ENCODE data around the gene RAX2.

RAX2 gene

GRCh38 chr19:3737487-3738205 is 34.4 kb downstream of the RAX2 start:
- no peak overlapping the region for H3K27ac ChIP-seq
- H3K4me2 ChIP-seq: no peak overlapping the region
- peaks cover 7% of the 10 kb centered on the region; the same call in 1 of the 2 replicates for H3K4me1 ChIP-seq
- H3K4me3 ChIP-seq: no peak overlapping the region
- no peak overlapping the region for H3K9ac ChIP-seq
- TF ChIP-seq Cebpa-rat (IDR thresholded peaks at IDR 0.05): no peak
- H3K9me3 ChIP-seq: no peaks in the 10 kb centered on the region
- no peaks in the 10 kb centered on the region for H3K27me3 ChIP-seq
- H4K20me1 ChIP-seq: no peaks in the 10 kb centered on the region
- H3K36me3 ChIP-seq: no peaks in the 10 kb centered on the region

- Histone ChIP-seq H3K27ac (no peak overlapping the region), H3K4me1 (peaks cover 7% of the 10 kb centered on the region; the same call in 1 of the 2 replicates), H3K4me2 (no peak overlapping the region), H3K4me3 (no peak overlapping the region), H3K9ac (no peak overlapping the region), H3K9me3 (no peaks in the 10 kb centered on the region), H4K20me1 (no peaks in the 10 kb centered on the region), H3K36me3 (no peaks in the 10 kb centered on the region), H3K27me3 (no peaks in the 10 kb centered on the region)
- no peak for TF ChIP-seq Cebpa-rat (IDR thresholded peaks at IDR 0.05)
Observed at GRCh38 chr19:3736106-3736724, 35.8 kb downstream of the RAX2 start.

GRCh38 chr19:3734310-3734600 is 37.8 kb downstream of the RAX2 start:
- Histone ChIP-seq H4K20me1 (no peaks in the 10 kb centered on the region), H3K36me3 (no peaks in the 10 kb centered on the region)
- no peak for TF ChIP-seq Cebpa-rat (IDR thresholded peaks at IDR 0.05)

DNA sequence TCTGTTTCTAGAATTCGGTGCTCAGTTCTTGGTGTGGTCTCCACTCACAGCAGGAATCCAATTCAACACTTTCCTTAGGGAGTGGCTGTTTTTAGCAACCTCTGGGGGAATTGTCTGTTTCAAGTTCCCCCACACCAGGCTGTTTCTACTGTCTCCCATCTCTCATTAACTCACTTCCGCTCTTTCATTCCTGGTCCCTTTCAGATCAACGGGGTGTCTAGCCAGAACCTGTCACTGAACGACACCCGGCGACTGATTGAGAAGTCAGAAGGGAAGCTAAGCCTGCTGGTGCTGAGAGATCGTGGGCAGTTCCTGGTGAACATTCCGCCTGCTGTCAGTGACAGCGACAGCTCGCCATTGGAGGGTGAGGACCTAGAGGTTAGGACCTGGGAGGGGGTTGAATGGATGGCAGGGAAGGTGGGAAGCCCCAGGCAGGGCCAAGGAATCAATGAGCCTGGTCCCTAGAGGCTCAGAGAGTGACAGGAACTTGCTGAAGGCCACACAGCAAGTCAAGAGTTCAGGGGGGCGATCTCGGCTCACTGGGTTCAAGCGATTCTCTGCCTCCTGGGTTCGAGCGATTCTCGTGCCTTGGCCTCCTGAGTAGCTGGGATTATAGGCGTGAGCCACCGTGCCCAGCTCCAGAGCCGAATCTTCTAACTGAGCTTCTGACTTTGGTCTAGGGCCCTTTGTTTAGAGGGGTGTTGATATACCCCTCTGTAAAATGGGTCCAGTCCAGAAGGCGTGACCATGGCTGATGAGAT is 38.3 kb downstream of the RAX2 start:
- no peaks in the 10 kb centered on the region for H3K36me3 ChIP-seq
- H3K27ac ChIP-seq: no peak overlapping the region
- H3K4me2 ChIP-seq: no peak overlapping the region
- H4K20me1 ChIP-seq: no peaks in the 10 kb centered on the region
- H3K9me3 ChIP-seq: no peaks in the 10 kb centered on the region
- H3K4me1 ChIP-seq: peaks cover 7% of the 10 kb centered on the region; the same call in 1 of the 2 replicates
- no peak overlapping the region for H3K4me3 ChIP-seq
- no peak overlapping the region for H3K9ac ChIP-seq
- TF ChIP-seq Cebpa-rat (IDR thresholded peaks at IDR 0.05): no peak
- no peaks in the 10 kb centered on the region for H3K27me3 ChIP-seq

More at GRCh38 chr19:3734310-3734600, 37.8 kb downstream of the RAX2 start:
- Histone ChIP-seq H3K4me2 (no peak overlapping the region), H3K27me3 (no peaks in the 10 kb centered on the region), H3K4me3 (no peak overlapping the region), H3K4me1 (peaks cover 7% of the 10 kb centered on the region; the same call in 1 of the 2 replicates), H3K27ac (no peak overlapping the region), H3K9ac (no peak overlapping the region), H3K9me3 (no peaks in the 10 kb centered on the region)

DNA sequence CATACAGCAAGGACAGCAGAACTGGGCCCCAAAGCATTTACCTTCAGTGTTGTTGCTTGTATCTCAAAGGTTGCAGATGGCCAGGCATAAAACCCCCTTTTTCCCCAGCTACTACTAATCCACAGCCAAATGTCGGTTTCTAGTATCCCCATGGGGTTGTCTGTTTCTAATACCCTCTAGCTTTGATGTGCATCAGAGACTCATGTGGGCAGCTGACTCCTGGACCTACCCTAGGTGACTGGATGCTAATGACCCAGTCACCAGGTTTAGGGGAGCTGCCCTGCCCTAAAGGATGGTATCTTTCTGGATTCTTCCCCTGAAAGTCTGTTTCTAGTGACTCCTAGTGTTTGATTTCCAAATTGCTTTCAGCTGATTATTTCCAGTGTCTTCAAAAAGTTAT is 39.9 kb downstream of the RAX2 start:
- no peaks in the 10 kb centered on the region for H3K9me3 ChIP-seq
- no peaks in the 10 kb centered on the region for H3K27me3 ChIP-seq
- no peak overlapping the region for H3K4me2 ChIP-seq
- H3K36me3 ChIP-seq: no peaks in the 10 kb centered on the region
- H3K4me3 ChIP-seq: no peak overlapping the region
- no peak for TF ChIP-seq Cebpa-rat (IDR thresholded peaks at IDR 0.05)
- no peak overlapping the region for H3K27ac ChIP-seq
- no peaks in the 10 kb centered on the region for H4K20me1 ChIP-seq
- H3K9ac ChIP-seq: no peak overlapping the region
- peaks cover 7% of the 10 kb centered on the region; the same call in 1 of the 2 replicates for H3K4me1 ChIP-seq

GRCh38 chr19:3730457-3730958 is 41.5 kb downstream of the RAX2 start:
- H3K4me2 ChIP-seq: no peak overlapping the region

GRCh38 chr19:3725640-3726310 is 46.3 kb downstream of the RAX2 start:
- Histone ChIP-seq H4K20me1 (no peaks in the 10 kb centered on the region), H3K4me3 (no peak overlapping the region), H3K36me3 (no peaks in the 10 kb centered on the region), H3K4me2 (no peak overlapping the region), H3K27me3 (peaks cover 26% of the 10 kb centered on the region), H3K9ac (no peak overlapping the region), H3K27ac (no peak overlapping the region), H3K4me1 (peaks cover 31% of the 10 kb centered on the region), H3K9me3 (no peaks in the 10 kb centered on the region)
- TF ChIP-seq Cebpa-rat (IDR thresholded peaks at IDR 0.05): no peak

More at GRCh38 chr19:3730457-3730958, 41.5 kb downstream of the RAX2 start:
- no peak overlapping the region for H3K4me3 ChIP-seq
- no peaks in the 10 kb centered on the region for H3K27me3 ChIP-seq
- no peaks in the 10 kb centered on the region for H3K36me3 ChIP-seq
- peaks cover 7% of the 10 kb centered on the region; the same call in 1 of the 2 replicates for H3K4me1 ChIP-seq
- H3K9me3 ChIP-seq: no peaks in the 10 kb centered on the region
- H4K20me1 ChIP-seq: no peaks in the 10 kb centered on the region
- TF ChIP-seq Cebpa-rat (IDR thresholded peaks at IDR 0.05): no peak
- H3K27ac ChIP-seq: no peak overlapping the region
- H3K9ac ChIP-seq: no peak overlapping the region

DNA sequence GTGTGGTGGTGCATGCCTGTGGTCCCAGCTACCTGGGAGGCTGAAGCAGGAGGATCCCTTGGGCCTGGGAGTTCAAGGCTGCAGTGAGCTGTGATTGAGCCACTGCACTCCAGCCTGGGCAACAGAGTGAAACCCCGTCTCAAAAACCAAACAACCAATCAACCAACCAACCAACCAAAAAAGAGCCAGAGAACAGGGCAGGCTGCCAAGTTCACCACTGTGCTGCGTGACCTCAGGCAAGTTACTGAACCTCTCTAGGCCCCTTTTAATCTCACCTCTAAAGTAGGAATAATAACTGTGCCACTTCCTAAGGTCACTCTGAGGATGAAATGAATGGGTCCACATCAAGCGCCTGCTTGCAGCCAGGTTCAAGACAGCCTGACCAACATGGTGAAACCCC is 46.9 kb downstream of the RAX2 start:
- Histone ChIP-seq H3K9ac (no peak overlapping the region), H3K4me3 (no peak overlapping the region), H3K36me3 (no peaks in the 10 kb centered on the region), H3K27me3 (peaks cover 29% of the 10 kb centered on the region), H4K20me1 (no peaks in the 10 kb centered on the region), H3K27ac (no peak overlapping the region), H3K4me1 (peaks cover 35% of the 10 kb centered on the region), H3K9me3 (no peaks in the 10 kb centered on the region), H3K4me2 (0 out of 2 replicates have a peak overlapping the region, but pooled peaks have one; percentile 1)
- no peak for TF ChIP-seq Cebpa-rat (IDR thresholded peaks at IDR 0.05)

GRCh38 chr19:3723883-3724282 is 48.1 kb downstream of the RAX2 start:
- no peaks in the 10 kb centered on the region for H3K9me3 ChIP-seq
- H3K4me3 ChIP-seq: no peak overlapping the region
- peaks cover 35% of the 10 kb centered on the region for H3K4me1 ChIP-seq
- H3K27ac ChIP-seq: no peak overlapping the region
- no peaks in the 10 kb centered on the region for H3K36me3 ChIP-seq
- TF ChIP-seq Cebpa-rat (IDR thresholded peaks at IDR 0.05): no peak
- H3K4me2 ChIP-seq: 0 out of 2 replicates have a peak overlapping the region, but pooled peaks have one; percentile 22
- H4K20me1 ChIP-seq: no peaks in the 10 kb centered on the region
- H3K27me3 ChIP-seq: peaks cover 29% of the 10 kb centered on the region
- no peak overlapping the region for H3K9ac ChIP-seq
